Stimulated activated naive CD8-positive, alpha-beta T cell treated with anti-CD3 and anti-CD28 coated beads, Interleukin-15, Interleukin-2, amounts not matched to agents 100 ng/mL and 50 ng/mL, for 24 hours (primary cell): Measurements from ENCODE around the gene DRAXIN.

ENCODE experiments used
- H3K27ac Mint-ChIP-seq: one replicate; pipeline ENCODE4 v1.8.0; 2021; ENCODE audit warnings: mild to moderate bottlenecking, mixed read lengths
- H3K27me3 Mint-ChIP-seq: one replicate; pipeline ENCODE4 v1.8.0; 2021; ENCODE audit warnings: mixed read lengths
- H3K36me3 Mint-ChIP-seq: one replicate; pipeline ENCODE4 v1.8.0; 2021; ENCODE audit warnings: low read depth, mixed read lengths
- H3K4me1 Mint-ChIP-seq: one replicate; pipeline ENCODE4 v1.8.0; 2021; ENCODE audit warnings: low read depth, mixed read lengths
- H3K4me3 Mint-ChIP-seq: one replicate; pipeline ENCODE4 v1.8.0; 2021; ENCODE audit warnings: mild to moderate bottlenecking, mixed read lengths
- H3K9me3 Mint-ChIP-seq: one replicate; pipeline ENCODE4 v1.8.0; 2021; ENCODE audit warnings: mixed read lengths

The DRAXIN gene

DNA sequence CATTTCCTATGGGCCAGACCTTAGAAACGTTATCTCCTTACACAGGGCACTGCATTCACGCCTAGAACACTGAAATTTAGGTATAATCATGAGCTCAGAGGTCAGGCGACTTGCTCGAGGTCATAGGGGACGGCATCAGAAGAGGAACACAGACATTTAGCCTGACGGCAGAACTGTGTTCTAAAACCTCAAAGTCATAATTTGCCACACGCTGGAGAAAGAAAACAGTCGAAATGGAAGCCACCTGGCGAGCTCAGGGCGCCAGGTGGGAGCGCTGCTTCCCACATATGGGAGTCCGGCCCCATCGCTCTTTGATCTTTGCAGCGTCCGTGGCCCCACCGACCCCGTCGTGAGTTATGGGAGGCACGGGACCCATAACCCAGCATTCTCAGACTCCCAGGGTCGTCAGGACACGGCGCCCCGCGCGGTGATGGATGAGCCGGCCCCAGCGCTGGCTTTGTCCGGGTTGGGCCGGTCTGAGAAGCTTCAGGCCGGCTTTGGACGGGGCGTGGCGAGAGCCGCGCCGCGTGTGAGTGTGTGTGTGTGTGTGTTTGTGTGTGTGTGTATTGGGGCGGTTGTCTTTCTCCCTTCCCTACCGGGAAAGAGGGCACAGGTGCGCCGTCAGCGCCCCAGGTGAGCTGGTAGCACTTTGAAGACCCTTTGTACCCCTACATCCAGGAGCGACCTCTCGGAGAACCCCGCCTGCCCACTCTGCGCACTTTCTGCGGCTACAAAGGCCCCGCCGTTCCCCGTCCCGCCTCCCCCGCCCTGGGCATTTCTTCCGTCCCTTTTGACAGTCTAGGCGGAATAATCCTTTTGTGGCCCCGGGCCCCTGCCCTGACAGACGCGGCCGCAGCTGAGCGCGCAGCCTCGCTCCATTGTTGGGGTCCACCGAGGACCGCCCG is 861 bp upstream of the DRAXIN start:
- peak overlapping the region; percentile 57 for H3K4me3 Mint-ChIP-seq
- no peaks in the 10 kb centered on the region for H3K36me3 Mint-ChIP-seq
- peaks cover 26% of the 10 kb centered on the region for H3K4me1 Mint-ChIP-seq
- H3K27ac Mint-ChIP-seq = no peak overlapping the region
- H3K9me3 Mint-ChIP-seq = no peaks in the 10 kb centered on the region
- H3K27me3 Mint-ChIP-seq = peaks cover 40% of the 10 kb centered on the region

DNA sequence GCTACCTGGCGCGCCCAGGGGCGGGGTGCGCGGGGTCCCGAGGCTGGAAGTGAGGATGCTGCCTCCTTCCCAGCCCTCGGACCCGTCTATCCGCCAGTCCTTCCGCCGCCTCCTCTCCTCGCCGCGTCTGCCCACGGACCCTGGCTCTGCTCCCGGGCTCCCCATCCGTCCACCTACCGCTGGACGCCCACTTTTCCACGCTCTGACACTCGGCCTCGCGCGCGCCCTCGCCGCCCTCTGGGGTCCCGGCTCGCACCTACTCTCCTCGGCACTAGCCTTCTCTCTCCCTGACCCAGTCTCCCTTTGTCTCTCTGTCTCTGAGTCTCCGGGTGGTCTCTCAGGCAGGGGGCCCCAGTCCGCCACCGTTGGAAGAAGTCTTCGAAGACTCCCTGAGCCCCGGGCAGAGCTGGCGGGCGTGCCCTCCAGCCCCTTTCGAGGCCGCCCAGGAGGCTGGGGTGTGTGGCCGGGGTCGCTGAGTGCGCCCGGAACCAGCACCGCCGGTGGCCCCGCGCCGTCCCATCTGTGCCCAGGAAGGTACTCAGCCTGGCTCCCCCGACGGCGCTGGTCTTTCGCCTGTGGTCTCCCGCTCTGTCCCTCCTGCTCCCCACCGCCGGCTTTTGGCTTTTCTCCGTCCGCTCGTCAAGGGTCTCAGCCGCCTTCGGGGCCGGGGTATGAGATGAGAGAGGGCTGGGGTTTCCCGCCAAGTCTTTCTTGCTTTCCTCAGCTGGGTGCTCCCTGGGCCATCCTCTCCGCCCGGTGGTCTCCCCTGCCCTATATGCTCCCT is 610 bp downstream of the DRAXIN start:
- Mint-ChIP-seq H3K27me3 (peaks cover 40% of the 10 kb centered on the region), H3K4me3 (peak overlapping the region; percentile 71), H3K9me3 (no peaks in the 10 kb centered on the region), H3K4me1 (peaks cover 26% of the 10 kb centered on the region), H3K27ac (no peak overlapping the region), H3K36me3 (no peaks in the 10 kb centered on the region)

DNA sequence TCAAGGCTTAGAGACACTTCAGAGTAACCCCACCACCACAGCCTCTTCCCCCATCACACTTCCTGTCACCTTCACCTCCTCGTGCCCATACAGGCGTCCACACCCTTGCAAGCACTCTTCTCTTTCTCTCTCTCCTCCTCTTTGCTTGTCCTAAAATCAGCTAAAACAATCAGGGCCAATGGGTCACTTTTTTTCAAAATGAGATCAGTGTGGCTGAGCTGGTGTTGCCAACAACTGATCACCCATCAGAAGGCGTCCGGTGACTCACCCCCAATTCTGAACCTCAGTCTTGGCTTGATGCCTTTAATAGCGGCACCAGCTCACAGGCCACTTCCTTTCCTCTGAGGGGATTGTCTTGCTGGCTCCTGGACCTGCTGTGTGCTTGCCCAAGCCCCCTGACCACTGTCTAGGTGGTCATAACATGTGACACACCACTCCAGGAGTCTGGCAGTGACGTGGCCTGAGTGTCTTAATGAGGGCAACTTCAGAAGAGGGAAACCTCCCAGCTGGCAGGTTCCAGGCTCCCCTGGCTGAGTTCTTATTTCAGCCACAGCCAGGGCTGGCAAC is 1.6 kb downstream of the DRAXIN start:
- peaks cover 30% of the 10 kb centered on the region for H3K4me1 Mint-ChIP-seq
- peak overlapping the region; percentile 33 for H3K4me3 Mint-ChIP-seq
- no peaks in the 10 kb centered on the region for H3K36me3 Mint-ChIP-seq
- H3K9me3 Mint-ChIP-seq = no peaks in the 10 kb centered on the region
- H3K27ac Mint-ChIP-seq = no peak overlapping the region
- H3K27me3 Mint-ChIP-seq = peaks cover 40% of the 10 kb centered on the region

DNA sequence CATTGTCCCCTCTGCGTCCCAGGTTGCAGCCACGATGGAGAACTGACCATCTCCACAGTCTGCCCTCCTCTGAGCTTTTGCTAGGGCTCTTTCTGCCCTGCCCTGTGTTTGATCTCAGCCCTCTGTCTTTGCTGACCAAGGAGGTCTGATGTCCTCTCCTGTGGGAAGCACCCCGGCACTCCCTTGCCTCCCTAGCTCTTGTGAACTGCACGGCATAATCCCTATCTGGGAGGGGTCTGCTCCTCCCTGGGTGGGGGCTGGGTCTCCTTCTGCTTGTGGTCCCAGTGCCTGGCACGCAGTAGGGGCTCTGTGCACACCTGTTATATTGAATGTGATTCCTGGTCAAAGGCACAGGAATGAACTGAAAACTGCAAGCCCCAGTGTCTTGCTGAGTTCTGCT is 2.4 kb downstream of the DRAXIN start:
- H3K4me1 Mint-ChIP-seq = peaks cover 30% of the 10 kb centered on the region
- H3K27me3 Mint-ChIP-seq = peaks cover 40% of the 10 kb centered on the region
- H3K4me3 Mint-ChIP-seq = no peak overlapping the region
- no peaks in the 10 kb centered on the region for H3K36me3 Mint-ChIP-seq
- no peaks in the 10 kb centered on the region for H3K9me3 Mint-ChIP-seq
- peak overlapping the region; percentile 28 for H3K27ac Mint-ChIP-seq

DNA sequence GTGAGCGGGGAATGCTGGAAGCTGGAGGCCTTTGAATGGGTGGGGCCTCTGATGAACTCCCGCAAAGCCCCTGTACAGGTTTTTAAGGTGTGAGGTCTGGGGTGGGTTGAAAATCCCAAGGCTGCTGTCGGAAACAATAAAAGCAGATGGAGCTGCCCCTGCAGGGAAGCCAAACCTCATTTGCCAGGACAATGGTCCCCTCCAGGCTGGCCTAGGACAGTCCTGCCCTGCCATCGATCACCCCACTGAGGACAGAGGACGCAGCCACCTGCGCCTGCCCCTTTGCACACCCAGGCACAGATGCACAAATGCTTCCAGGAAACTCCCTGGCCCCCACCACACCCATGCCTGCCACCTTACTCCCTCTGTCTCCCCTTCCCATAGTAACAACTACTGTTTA is 4.4 kb downstream of the DRAXIN start:
- peaks cover 23% of the 10 kb centered on the region for H3K4me1 Mint-ChIP-seq
- H3K4me3 Mint-ChIP-seq = no peak overlapping the region
- H3K9me3 Mint-ChIP-seq = no peaks in the 10 kb centered on the region
- no peak overlapping the region for H3K27ac Mint-ChIP-seq
- no peaks in the 10 kb centered on the region for H3K36me3 Mint-ChIP-seq
- H3K27me3 Mint-ChIP-seq = peaks cover 24% of the 10 kb centered on the region

DNA sequence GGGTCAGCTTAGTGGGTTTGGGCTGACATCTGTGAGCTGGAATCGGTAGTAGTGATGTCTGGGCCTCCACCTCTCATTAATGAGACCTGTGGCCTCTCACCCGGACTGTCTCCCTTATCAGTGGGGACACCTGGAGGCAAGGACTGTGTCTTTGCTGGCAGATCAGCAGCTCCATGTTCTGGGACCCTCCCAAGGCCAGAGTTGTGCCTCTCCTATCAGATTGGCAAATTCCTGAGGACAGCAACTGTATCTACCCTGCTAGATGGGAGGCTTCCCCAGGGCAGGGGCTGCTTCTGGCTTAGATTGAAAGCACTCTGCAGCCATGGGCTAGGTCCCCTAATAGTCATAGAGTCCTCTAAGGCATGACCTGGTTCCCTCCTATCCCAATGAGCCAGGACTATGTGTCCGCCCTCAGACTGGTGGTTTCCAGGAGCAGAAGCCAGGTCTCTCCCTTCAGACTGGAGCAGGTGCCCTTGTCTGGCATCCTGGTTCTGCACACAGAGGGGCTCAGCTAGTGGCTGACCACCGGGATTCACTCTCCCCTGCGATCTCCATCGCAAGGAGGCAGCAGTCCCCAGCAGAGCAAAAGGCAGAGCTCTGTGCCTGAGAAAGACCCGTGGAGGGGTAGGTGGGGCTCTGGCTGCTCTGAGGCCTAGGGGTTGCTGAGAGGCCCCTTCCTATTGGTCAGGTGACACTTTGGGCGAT is 5.8 kb downstream of the DRAXIN start:
- Mint-ChIP-seq H3K27ac (no peak overlapping the region), H3K36me3 (no peaks in the 10 kb centered on the region), H3K9me3 (no peaks in the 10 kb centered on the region), H3K4me1 (peaks cover 19% of the 10 kb centered on the region), H3K27me3 (peaks cover 17% of the 10 kb centered on the region), H3K4me3 (no peak overlapping the region)

DNA sequence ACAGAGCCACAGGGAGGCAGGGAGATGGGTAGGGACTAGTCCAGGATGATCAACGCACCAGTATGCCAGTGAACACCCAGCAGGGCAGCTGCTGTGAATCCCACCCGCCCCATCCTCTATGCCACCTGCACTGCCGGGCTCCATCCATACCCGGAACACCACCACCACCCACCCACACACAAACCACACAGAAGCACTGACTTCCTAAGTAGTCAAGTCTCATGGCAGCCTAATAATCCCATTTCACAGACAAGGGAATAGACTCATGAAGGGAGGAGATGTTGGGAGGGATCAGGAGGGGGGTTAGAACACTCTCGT is 6.3 kb downstream of the DRAXIN start:
- no peaks in the 10 kb centered on the region for H3K36me3 Mint-ChIP-seq
- H3K4me3 Mint-ChIP-seq = no peak overlapping the region
- peaks cover 14% of the 10 kb centered on the region for H3K4me1 Mint-ChIP-seq
- H3K27me3 Mint-ChIP-seq = peaks cover 12% of the 10 kb centered on the region
- no peaks in the 10 kb centered on the region for H3K9me3 Mint-ChIP-seq
- no peak overlapping the region for H3K27ac Mint-ChIP-seq

DNA sequence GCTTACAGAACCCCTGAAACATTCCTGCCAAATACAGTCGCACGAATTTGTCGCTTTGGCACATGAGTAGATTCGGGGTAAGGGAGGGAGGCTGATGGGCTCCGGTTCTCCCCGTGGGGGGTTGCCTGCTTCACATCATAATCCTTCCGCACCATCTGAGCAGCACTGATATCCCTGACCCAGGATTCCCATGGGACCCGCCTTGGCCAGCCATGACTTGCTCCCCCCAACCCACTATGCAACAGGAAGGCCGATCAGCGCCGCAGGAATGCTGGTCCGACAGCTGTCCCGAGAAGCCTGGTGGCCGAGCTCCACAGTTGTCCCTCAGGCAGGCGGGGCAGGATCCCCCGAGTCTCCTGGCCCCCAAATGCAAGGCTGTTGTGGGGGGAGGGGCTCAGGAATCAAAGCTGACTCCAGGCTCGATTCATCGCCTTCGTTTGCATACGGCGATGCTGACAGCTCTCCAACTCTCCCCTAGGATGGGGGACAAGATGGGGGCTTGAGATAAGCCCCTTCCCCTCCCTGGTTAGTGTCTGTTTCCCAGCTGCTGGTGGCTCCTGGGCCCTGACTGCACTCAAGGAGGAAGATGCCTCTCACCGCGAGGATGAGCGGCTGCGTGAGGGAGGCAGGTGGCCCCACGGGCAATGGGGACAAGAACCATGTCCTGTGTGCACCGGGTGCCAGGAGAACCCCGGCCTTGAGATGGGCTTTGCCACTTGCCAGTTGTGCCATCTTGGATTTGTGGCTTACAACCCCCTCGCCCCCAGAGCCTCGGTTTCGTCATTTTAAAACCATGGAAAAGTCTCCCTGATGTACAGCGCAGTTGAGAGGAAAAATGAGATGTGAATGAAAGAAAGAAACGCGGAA is 9.3 kb downstream of the DRAXIN start:
- Mint-ChIP-seq H3K36me3 (no peaks in the 10 kb centered on the region), H3K9me3 (no peaks in the 10 kb centered on the region), H3K27me3 (no peaks in the 10 kb centered on the region), H3K4me1 (peaks cover 4% of the 10 kb centered on the region), H3K4me3 (no peak overlapping the region), H3K27ac (no peak overlapping the region)

DNA sequence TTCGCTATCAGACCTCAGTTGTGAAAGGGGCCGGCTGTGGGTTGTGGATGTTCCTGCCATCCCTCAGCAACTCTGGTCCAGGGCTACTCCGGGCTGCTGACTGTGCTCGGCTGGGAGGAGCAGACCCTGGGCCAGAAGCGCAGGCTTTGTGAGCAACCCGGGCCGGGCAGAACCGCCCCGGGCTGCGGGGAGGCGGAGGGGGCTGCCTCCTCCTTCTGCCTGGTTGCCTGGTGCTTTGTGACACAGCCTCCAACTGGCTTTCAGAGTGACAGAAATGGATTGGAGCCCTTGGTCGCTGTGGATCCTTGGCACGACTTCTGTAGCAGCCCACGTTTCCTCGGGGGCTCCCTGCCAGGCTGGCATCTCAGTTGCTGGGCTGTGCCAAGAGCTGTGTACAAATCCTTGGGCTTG is 10.0 kb downstream of the DRAXIN start:
- Mint-ChIP-seq H3K4me1 (peaks cover 4% of the 10 kb centered on the region), H3K27me3 (no peaks in the 10 kb centered on the region), H3K4me3 (no peak overlapping the region), H3K9me3 (no peaks in the 10 kb centered on the region), H3K36me3 (no peaks in the 10 kb centered on the region), H3K27ac (no peak overlapping the region)

DNA sequence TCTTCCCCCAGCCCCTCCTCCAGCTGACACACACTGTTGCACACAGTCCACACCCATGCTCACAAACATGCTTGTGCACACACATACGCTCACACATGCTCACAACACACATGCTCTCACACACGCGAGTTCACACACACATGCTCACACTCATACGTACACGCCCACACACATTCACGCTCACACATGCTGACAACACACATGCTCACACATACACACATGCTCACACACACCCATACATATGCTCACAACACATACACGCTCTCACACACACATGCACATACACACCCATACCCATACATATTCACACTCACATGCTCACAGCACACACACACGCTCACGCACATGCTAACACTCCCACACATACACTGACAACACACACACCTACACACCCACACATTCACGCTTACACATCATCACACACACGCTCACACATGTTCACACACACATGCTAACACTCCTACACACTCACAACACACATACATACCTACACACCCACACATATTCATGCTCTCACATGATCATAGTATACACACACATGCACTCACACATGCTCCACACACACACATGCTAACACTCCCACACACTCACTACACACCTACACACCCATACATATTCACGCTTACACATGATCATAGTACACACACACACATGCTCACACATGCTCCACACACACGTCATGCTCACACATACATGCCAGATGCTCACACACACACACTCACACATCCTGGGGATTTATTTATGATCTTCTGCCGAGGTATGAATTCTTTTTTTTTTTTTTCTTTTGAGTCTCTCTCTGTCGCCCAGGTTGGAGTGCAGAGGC is 10.7 kb downstream of the DRAXIN start:
- H3K27ac Mint-ChIP-seq = no peak overlapping the region
- no peaks in the 10 kb centered on the region for H3K27me3 Mint-ChIP-seq
- no peaks in the 10 kb centered on the region for H3K36me3 Mint-ChIP-seq
- H3K4me3 Mint-ChIP-seq = no peak overlapping the region
- peaks cover 4% of the 10 kb centered on the region for H3K4me1 Mint-ChIP-seq
- H3K9me3 Mint-ChIP-seq = no peaks in the 10 kb centered on the region

DNA sequence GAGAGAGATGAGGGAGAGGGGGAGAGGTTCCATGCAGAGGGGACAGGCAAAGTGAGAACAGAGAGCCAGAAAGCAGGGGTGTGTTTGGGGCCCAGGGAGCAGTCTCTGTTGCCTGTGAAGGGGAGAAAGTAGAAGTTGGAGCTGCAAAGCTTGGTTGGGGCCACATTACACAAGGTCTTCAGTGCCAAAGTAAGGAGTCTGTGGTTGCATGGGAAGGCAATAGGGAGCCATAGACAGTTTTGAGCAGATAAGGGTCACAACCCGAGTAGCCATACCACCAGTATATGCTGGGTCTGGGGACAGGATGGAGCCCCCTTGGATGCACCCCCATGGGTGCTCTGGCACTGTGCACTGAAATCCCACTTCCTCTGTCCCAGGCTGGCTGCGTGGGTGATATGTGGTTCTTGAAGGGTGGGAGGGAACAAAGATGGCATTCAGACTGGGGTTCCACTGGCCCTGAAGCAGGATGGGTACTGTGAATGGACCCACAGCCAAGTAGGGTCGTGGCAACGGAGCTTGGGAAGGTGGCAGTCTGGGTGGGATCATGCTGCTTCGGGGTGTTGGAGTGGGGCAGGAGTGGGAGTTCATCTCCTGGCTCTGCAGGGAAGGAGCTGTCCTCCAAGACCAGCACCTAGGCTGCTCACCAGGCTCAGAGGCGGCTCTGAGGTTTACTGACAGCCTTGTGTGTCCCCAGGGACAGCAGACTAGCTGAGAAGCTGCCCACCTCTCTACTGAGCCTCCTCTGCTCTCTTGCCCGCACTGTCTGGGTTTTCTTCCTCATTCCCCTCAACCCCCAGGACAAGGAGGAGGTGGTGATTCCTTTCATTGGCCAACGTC is 12.1 kb downstream of the DRAXIN start:
- Mint-ChIP-seq H3K4me3 (no peak overlapping the region), H3K27me3 (no peaks in the 10 kb centered on the region), H3K4me1 (no peaks in the 10 kb centered on the region), H3K27ac (no peak overlapping the region), H3K9me3 (no peaks in the 10 kb centered on the region), H3K36me3 (no peaks in the 10 kb centered on the region)

DNA sequence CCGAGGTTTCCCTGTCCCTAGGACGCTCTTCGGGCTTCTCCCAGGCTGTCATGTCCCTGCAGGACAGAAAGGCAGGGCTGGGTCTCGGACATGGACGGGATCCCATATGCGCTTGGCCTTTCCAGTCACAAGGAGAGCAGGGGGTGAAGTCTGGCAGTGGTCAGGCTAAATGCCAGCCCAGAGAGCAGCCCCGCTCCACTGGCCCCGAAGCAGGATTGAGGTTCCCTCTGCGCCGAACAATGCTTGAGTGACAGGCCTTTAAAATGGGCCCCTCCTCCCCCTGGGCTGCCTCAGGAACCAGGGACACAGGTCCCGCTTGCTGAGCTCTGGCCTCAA is 12.7 kb downstream of the DRAXIN start:
- Mint-ChIP-seq H3K27me3 (no peaks in the 10 kb centered on the region), H3K9me3 (no peaks in the 10 kb centered on the region), H3K27ac (no peak overlapping the region), H3K4me3 (no peak overlapping the region), H3K36me3 (no peaks in the 10 kb centered on the region), H3K4me1 (no peaks in the 10 kb centered on the region)
